GM21723 (cell line): Measurements from ENCODE around the gene DCAF6.
"Not testable (repeated sequence)": the region's sequence is repeated elsewhere in the genome, so short reads cannot be mapped to it uniquely, and the experiment has no call there.

Experiments used
- ATAC-seq: cut with Tn5 transposase; IDR thresholded peaks from one replicate; pipeline ENCODE4 v1.9.1; 2021; ENCODE audit warnings: mild to moderate bottlenecking, moderate library complexity; ENCODE audit not compliant: unreplicated experiment

Gene DCAF6

DNA sequence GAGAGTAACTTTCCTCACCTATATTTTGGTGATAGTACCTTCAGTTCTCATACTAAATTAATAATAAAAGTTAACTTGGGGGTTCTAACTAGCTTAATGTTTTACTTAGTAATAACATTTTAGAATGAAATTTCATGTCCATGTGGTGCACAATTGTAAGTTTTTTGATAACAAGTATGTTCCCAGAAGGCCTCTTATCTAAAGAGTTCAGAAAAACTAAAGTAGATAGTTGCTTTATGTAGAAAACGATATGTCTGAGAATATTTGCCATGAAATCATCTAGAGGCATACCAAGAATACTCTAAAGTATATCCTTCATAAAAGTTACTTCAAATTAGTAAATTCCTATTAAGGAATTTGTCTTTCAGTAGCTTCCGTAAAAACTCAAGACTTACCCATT lies 12.4 kb upstream of the DCAF6 start:
- ATAC-seq, result no peak

DNA sequence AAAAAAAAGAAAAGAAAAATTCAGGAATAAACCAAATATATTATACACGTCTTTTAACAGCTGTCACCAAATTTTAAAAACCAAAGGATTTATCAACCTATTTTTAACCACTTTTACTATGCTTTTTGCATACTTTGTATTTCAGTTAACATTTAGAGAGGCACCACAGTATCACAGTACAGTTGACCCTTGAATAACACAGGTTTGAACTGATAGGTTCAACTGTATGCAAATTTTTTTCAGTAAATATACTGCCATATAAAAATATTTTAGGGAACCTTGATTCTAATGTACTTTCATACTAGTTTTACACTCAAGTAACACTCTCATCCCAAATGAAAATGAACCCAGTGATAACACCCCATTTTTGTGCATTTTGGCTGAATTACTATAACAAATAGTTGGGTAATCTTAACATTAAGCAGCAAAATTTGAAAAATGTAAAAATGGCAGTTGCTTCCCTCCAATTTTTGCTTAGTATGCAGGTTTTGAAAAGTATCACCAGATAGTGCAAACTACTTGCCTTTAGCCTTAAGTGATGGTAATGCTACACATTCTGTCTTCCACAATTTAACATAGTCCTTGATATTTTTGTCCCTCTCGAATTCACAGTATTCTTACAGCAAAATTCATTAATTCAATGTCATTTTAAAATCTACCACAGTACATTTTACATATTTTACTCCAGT lies 11.8 kb upstream of the DCAF6 start:
- ATAC-seq, result no peak

GRCh38 chr1:167926486-167926997 lies 9.9 kb upstream of the DCAF6 start:
- no peak for ATAC-seq

DNA sequence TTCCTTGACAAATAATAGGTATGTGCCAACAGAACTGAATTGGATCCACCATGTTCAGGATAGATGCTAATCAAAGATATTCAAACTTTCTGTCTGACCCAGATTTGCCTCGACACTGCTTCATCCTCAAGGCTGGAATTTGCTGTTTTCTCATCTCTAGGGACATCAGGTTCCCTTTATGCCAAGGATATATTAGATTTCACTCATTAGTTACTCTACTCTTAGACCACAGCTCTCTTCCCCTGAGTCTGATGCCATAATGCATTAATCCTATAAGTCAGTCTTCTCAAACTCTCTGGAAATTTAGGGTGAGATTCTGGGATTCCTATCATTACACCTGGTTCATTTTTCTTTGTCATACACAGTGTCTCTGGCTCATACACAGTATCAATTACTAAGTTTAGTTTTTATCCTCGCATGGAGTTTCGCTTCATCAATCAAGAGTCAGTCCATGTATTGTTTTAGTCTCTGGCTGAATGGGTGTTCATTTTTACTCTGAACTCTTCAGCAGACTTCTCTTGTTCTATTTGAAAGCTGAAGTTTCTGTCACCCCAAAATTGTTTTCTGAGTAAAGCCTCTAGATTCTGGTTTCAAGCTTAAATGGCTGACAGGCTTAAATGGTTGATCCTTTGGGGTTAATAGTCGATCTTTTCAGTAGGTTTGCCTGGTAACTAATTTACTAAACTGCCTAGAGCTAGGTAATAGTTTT lies 9.3 kb upstream of the DCAF6 start:
- no peak for ATAC-seq

- ATAC-seq, result no peak
Observed at GRCh38 chr1:167928457-167928852, 8.0 kb upstream of the DCAF6 start.

GRCh38 chr1:167928919-167929318 lies 7.6 kb upstream of the DCAF6 start:
- ATAC-seq, result not testable (repeated sequence)

GRCh38 chr1:167929725-167930124 lies 6.8 kb upstream of the DCAF6 start:
- no peak for ATAC-seq

- no peak for ATAC-seq
Observed at GRCh38 chr1:167933788-167934187, 2.7 kb upstream of the DCAF6 start.

GRCh38 chr1:167934426-167935215 lies 1.9 kb upstream of the DCAF6 start:
- no peak for ATAC-seq

DNA sequence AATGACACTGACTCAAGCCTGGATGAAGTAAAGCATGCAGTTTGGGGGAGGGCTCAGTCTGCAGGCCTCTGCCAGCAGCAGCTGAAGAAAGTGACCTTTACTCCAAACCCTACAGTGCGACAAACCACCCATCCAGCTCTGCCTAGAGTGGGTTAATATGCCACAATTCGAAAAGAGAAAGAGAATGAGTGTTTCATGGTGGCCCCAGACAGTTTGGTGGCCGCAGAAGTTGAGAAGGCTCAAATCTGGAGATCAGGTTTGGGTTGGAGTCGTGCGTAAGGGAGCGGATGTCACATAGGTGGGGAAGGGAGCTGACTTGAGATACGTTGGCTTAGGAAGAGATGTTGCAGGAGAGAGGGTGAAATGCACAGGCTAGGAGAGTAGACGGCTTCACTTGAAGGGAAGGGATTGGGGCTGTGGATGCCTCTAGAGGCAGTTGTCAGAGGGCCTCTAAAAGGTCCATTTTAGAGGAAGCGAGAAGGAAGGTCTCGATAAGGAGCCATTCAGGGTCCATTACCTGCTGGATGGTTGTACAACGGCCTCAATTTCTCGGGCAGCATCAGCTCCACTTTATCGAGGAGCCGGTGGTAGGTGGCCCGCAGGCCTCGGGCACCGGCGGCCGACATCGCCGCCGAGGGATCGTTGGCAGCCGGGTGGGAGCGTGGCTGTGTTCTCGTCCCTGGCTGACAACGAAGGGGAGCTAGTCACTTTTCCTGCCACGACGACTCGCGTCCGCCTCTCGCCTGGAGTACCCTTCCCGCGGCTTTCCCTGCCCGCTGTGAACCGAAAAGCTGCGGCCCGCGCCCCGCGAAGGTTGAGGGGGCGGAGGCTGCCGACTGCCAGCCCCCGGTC lies 1.0 kb upstream of the DCAF6 start:
- peak; percentile 11 for ATAC-seq

GRCh38 chr1:167936930-167937708 lies 636 bp downstream of the DCAF6 start, which contains the start of gene MPC2:
Gene MPC2, minus strand, starts transcription at chr1:167937072. Its CDS starts 1,231 bp downstream, at chr1:167935841.
- ATAC-seq, result peak; percentile 16

DNA sequence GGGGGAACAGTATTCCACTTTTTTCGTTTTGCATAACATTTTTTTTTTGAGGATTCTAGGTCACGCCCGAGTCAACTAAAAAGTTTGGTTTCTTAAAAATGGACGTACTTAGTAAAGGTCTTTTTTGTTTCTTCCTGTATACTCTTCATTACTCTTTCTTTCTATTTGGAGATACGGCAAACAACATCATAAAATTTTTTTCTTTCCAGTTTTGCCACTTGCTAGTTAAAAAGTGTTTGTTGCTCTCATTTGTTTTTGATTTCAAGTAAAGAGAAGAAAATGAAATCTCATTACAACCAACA lies 1.2 kb downstream of the DCAF6 start:
- no peak for ATAC-seq

- ATAC-seq, result no peak
Observed at GRCh38 chr1:167938080-167938636, 1.7 kb downstream of the DCAF6 start.

GRCh38 chr1:167940264-167940663 lies 3.8 kb downstream of the DCAF6 start:
- no peak for ATAC-seq

DNA sequence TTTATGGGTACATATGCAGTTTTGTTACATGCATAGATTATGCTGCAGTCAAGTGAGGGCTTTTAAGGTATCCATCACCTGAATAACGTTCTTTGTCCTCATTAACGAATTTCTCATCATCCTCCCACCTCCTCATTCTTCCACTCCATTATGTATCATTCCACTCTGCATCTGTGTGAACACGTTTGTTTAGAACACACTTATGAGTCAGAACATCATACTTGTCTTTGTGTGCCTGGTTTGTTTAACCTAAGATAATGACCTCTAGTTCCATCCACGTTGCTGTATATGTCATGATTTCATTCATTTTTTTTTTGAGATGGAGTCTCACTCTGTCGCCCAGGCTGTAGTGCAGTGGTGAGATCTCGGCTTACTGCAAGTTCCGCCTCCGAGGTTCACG lies 7.1 kb downstream of the DCAF6 start:
- ATAC-seq, result no peak

GRCh38 chr1:167947733-167948132 lies 11.2 kb downstream of the DCAF6 start:
- no peak for ATAC-seq

- no peak for ATAC-seq
Observed at GRCh38 chr1:167949785-167950184, 13.3 kb downstream of the DCAF6 start.

GRCh38 chr1:167950569-167950968 lies 14.1 kb downstream of the DCAF6 start:
- ATAC-seq, result no peak

DNA sequence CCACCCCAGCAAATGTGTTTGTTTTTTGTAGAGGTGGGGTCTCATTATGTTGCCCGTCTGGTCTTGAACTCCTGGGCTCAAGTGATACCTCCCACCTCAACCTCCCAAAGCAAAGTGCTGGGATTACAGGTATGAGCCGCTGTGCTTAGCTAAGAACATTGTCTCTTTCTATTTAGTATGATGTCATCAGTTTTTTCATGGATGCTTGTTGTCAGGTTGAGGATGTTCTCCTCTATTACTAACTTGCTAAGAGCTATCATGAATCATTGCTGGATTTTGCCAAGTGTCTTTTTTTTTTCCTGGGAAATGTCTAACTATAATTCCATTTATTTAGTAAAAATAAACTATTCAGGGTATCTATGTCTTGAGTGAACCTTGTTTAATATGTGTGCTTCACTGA lies 19.4 kb downstream of the DCAF6 start:
- no peak for ATAC-seq

DNA sequence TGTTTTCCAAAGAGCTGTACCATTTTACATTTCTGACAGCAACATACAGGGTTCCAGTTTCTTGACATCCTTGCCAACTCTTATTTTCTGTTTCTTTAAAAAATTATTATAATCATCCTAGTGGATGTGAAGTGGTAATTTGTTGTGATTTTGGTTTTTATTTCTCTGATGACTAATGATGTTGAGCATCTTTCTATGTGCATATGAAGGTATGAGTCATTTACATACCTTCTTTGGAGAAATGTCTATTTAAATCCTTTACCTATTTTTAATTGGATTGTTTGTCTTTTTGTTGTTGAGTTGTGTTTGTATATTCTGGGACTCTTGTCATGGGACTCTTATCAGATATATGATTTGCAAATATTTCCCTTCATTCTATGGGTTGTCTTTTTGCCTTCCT lies 21.2 kb downstream of the DCAF6 start:
- ATAC-seq, result no peak
